NCI-H2081 (cell line): ENCODE data around the gene OTX2.

Experiments used
- DNase-seq, 2 experiments: peaks; one replicate each; lab custom pipeline; 2025; lab: John Stamatoyannopoulos, UW

The OTX2 gene

DNA sequence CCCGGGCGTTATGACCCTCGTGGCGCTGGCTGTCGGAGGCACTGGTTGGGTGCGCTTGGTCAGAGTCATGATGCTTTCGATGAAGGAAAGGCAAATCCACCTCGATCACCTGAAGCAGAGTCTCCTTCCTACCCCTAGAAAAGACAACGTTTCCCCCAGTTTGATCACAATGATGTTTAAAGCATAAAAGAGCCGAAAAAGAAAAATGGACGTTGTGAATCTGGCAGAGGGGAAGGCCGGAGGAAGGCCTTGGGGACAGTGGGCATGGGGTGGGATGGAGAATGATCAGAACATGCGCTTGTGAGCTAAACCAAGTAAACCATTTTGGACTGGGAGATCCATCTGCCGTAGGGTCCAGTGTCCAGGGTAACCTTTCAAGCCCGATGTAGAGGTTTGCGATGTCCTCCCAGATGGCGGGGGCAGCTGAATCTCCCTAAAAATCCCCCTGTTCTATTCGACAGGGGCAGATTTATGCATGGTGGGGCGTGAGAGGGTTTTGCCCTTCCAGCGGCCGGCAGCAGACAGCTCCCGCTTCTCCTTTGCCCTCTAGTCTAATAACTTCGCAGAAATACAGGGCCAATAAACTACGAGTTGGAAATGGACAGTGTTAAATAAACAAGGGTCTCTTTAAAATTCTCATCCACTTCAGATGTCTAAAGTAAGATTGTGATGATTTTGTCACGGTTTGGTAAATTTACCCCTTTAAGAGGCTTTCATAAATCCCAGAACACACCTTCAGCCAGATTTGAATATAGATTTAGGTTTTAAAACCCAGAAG, 2.3 kb upstream of the OTX2 start:
- DNase-seq, result no peak

DNA sequence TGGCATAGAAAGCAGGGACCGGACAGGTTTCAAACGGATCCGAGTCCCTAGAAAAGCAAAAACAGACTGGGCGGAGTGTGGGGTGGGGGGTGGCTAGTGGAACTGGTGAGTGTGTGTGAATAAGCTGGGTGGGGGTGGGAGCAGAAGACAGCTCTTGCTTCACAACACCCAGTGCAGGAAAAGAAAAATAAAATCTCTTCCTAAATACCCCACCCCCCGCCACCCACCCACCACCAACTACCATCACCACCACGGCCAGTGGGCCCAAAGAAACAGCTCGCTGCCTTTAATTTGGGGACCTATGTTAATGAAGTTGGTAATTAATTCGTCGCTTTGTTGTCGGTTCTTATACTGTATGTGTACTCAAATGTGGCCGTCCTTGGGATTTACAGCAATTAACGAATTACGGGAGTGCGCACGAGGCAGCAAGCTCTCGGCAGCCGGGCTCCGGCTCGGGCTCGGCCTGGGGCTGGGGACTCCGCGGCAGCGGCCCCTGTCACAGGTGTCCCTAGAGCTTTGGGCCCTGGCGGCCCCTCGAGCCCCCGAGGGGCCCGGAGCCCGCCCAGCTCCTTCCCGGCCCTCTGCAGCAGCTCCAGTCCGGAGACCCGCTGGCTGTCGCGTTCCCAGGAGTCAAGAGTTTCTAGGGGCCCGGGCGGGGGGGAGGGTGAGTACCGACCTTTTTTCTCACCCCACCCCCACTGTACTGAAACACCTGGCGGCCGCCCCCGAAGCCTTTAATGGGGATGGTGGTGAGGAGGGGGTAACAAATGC, 1.5 kb upstream of the OTX2 start:
- DNase-seq, result no peak

DNA sequence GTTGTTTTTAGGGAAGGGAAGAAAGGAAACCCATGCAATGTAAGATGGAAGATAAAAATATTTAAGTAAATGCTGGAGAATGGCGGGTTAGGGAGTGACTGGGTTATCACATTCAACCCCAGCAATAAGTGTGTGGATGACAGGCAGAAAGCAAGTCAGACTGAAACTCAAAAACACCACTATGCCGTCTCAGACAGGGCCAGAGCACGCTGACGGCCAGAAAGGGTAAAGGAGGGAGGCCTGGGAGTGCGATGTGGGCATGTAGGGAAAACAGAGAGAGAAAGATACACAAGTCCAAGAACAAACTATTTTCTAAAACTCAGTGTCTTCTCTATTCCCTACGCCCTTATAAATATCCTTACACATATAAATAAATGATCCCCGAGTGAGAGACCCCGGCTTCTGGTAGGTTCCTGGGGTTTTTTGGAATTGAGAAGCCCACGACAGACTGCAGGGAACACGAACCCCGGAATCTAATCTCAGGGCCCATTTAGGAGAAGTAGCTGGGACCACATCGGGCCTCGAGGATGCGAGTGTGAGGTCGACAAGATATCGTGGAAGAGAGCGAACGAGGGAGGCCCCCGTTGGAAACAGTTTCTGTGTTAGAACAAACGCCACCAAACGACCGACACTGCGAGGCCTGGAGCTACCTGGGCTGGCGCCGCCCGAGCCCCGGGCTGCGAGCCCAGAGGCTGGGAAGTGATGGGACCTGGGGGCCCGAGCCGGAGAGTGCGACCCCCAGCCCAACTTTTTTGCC, 735 bp upstream of the OTX2 start:
- no peak for DNase-seq

DNA sequence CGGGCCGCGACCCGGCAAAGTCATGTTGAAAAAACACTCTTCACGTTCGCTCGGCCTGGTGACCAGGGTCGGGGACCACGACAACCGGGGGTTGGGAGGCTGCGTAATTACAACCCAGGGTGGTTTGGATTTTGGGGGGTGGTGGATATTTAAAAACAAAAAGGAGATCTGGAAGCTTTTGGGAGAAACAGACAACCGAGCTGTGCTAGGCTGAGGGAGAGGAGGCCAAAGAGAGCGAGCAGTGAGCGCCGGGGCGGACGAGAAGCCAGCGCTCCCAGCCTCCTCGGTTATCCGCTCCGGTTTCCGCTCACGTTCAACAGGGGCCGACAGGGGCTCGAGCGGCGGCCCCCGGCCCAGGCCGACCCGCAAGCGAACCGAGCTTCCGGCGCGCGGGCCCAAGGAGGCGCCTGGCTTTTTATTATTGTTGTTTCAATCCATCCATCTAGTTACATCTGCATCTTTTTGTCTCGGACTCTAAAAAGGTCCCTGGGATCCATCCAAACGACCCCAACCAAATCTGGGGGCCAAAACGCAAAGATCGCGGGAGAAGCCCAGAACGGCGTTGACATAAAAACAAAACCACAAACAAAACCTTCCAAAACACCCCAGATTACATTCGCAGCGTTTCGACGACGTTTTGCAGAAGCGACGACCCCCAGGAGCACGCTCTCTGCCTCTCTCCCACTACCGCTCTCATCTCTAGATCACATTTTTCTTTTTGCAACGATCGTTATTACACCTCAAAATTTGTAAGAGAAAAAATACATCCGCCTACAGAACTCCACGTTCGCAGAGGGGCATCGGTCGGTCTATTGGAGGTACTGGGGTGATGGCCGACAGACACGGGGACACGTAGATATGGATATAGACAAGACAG, 771 bp downstream of the OTX2 start:
- no peak for DNase-seq

DNA sequence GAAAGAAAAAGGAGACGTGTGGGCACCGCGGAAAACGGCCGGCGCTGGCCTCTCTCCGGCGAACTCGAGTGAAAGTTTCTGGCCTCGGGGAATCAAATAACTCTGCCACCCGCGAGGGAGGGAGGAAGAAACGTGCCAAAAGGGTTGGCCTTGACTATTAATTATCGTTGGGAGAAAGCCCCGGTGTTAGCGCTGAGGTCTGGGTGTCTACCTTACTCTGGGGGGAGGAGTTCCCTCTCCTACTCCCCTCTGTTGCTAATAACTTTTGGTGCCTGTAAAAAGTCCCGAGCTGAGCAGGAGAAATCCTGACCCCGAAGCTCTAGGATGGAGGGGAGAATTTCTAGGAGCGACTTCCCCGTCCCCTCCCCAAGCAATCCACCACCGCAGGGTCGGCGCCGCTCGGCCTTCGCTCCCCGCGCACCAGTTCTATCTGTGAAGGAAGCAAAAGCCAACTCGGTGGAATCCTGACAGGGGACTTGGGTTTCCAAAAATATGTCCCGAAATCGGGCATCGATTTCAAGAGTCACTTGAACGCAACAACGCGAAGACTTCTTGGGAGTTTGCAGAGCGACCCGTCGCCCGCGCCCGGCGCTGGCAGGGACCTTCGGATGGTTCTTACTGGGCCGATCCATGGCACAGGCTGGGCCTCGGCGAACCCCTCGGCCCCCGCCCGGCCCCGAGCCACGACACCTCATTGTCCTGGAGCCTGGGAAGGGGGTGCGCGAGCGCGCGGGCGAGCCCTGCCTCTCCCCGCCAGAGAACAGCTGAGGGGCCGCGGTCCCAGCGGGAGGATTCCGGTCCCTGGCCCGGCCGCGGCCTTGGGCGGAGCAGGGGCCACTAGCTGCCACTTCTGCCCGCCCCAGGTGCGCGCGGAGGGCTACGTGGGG, 1.7 kb downstream of the OTX2 start:
- DNase-seq, result no peak

DNA sequence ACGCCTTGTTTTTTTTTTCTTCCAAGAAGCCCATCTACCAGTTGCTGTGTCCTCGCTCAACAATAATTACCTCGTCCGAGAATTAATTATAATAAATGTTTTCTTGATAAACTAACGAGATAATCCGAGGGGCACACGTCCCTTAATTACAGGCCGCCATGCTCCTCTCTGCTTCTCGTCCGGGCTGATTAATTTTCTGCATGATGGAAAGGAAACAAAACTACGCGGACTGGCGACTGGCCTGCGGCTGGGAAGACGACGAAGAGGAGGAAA, 2.2 kb downstream of the OTX2 start:
- no peak for DNase-seq

DNA sequence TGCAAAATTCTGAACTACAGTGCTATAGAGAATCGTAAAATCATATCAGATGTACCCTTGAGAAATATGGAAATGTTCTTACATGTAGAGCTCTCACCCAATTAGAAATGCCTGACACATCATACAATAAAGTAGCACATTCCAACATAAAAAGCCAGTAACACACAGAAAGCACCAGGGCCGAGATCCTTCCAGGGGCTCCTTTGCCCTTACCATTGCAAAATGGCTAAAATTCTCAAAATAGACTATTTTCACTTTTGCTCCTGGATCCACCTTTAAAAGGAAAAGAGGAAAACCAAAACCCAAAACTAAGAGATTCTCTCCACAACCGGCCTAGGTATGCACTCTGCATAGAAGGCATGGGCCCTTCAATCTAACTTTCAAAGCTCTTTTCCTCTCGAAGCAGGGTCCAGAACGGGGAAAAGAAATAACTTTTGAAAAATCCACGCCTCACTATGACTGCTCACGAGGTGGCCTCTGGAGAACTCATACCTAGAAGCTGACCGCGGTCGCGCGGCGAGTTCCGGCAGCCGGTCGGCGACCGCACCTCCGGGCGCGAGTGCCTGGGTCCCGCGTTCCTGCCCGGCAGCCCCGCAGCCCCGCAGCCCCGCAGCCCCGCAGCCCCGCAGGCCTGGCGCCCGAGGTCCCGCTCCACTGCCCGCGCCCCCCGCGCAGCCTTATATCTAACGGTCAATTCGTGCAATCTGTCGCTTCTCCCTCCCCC, 2.7 kb downstream of the OTX2 start:
- DNase-seq, result no peak

DNA sequence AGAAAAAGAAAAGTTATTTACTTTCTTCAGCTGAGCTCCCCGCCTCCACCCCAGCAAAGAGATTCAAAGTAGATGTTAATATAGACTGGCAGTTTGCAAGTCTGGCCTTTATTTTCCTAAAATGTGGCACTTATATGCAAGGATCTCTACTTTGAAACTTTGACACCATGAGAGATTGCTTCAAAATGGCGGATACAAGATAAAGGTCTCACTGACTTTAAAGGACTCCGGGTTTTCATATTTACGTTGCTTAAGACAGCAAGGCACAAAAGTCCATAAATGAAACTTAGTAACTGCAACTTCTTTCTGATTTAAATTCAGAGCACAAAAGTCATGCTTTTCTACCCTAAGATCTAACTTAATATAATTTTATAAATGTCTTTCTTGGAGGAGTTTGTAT, 3.5 kb downstream of the OTX2 start:
- no peak for DNase-seq

DNA sequence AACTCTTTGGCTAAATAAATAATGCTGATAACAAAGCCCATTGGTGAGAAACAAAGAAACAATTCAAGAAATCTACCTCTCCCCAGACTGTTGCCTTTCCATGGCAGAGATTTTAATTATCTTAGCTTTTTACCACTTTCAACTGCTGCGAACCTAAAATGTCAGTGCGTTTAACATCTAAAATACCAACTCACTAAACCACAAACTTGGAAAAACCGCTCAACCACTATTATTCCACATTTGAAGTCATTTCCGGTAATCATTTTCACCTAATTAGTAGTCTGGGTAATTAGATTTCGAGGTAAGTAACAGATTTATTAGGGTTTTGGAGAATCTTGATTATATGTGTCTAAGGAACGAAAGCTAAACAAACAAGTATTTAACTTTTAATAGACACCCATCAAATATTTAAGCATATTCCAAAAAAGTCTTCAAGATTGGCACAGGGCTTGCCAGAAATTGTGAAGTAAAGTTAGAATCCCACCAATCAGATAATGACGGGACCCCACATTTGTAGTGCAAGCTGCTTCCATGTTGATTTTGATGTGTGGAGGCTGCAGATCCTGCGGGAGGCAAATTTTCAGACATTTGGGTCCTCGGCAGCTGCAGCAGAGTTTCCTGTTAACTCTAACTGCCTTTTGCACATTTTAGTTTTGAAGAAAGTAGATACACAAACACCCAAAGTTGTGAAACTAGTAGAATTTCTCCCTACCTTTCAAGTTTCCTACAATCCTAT, 4.1 kb downstream of the OTX2 start:
- no peak for DNase-seq

DNA sequence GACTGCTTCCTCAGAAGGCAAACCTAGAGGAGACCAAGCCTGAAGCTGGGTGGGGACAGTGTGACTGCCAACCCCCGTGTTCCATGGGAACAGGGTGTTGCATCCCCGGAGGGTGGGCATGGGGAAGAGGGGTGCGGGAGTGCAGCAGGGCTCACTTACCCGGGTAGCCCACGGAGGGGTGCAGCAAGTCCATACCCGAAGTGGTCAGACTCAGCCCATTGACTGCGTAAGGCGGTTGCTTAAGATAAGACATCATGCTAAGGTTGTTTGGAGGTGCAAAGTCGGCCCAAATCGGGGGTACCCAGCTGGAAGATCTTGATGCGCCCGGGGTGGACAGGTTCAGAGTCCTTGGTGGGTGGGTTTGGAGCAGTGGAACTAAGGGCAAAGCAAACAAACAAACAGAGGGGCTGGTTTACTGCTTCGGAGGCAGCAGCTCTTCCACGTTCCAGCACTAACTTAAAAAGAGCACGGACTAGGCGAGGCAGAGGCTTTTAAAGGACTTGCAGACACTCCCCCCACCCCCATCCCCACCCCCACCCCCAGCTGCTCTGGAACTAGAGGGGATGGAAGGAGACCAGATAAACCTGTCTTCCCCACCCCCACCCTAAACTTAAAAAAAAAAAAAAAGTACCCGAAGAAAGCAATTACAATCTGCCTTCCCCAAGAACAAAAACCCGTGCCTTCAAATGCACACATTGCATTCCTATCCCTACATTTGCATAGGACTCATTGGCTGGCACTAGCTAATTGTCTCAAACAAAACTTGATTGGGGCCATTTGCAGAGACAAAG, 4.9 kb downstream of the OTX2 start:
- DNase-seq, result no peak

DNA sequence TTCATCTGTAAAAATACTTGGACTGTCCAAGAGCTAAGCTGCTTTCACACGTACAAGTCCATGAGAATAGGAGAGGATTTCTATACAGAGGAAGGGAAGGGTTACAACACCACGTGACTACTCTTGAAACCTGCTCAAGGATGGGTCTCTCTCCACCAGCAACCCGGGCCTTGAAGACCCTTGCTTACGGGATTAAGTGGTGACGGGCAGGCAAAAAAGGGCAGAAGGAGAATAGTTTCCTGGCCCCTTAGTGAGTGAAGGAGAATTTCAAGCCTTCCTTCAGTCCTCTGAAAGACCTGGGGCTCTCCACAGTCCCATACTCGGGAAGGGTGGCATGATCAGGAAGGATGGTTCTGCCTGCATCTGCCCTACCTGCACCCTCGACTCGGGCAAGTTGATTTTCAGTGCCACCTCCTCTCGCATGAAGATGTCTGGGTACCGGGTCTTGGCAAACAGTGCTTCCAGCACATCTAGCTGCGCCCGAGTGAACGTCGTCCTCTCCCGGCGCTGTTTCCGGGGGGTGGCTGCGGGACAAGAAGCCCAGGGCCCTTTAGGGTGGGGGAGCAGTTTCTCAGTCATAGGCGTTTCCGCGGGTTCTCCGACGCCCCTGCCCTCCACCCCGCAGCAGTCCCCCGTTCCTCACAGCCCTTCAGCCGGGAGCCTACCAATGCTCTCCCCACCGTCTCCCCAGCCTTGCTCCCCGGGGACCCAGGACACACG, 6.3 kb downstream of the OTX2 start:
- no peak for DNase-seq

DNA sequence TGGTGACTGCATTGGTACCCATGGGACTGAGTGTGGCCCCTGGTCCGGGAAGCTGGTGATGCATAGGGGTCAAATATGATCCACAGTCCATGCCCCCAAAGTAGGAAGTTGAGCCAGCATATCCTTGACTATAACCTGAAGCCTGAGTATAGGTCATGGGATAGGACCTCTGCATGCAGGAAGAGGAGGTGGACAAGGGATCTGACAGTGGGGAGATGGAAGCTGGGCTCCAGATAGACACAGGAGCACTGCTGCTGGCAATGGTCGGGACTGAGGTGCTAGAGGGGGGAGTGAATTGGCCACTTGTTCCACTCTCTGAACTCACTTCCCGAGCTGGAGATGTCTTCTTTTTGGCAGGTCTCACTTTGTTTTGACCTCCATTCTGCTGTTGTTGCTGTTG, 8.4 kb downstream of the OTX2 start:
- DNase-seq, result no peak

DNA sequence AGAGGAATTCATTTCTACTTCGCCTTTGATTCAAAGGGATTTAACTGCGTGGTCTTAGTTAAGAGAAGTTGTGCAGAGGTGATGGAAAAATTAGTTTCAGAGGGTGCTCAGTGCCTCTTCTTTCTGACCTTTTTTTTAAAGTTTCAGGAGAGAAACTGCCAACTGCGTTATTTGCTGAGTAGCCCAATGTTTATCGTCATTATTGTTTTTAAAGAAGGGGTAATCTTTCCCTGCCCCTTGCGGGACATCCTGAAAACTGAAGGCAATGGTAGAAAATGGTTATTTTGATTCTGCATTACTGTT, 11.0 kb downstream of the OTX2 start:
- DNase-seq, result no peak

DNA sequence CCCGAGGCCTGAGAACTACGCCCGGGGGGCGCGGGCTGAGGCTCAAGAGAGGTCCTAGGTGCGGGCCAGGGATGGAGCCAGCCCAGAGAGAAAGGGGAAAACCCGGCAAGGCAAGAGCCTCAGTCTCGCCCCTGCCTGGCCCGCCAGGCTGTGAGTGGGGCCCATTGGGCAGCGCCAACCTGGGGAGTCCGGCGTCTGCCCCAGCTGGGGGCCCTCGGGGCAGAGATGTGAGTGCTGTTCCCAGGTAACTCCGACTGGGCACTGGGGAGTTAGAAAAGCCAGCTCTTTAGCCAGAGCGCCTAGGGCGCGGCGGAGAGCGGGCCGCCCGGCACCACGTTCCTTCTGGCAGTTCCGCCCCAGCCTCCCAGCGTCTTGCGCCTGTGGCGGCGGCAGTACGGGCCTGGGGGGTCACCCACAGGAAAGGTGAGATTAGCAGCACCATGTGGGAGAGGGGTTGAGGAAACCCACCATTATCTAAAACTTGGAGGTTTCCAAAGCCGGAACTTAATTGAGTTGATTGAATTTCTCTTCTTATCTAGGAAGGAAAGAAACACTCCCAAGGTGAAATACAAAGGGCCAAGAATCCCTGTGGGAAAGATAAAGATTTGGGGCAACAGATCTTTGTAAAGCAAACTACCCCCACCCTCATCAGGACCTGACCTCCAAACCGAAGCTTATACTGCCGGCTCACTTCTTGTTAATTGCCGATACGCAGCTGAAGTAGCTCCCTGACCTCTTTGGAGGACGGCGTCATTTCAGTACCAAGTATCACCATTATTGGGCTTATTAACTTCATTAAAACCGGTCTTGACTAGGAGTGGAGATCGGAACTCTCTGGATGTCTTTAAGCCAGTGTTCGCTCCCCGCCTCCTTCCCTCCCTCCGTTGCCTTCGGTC, 11.6 kb downstream of the OTX2 start:
- no peak for DNase-seq

DNA sequence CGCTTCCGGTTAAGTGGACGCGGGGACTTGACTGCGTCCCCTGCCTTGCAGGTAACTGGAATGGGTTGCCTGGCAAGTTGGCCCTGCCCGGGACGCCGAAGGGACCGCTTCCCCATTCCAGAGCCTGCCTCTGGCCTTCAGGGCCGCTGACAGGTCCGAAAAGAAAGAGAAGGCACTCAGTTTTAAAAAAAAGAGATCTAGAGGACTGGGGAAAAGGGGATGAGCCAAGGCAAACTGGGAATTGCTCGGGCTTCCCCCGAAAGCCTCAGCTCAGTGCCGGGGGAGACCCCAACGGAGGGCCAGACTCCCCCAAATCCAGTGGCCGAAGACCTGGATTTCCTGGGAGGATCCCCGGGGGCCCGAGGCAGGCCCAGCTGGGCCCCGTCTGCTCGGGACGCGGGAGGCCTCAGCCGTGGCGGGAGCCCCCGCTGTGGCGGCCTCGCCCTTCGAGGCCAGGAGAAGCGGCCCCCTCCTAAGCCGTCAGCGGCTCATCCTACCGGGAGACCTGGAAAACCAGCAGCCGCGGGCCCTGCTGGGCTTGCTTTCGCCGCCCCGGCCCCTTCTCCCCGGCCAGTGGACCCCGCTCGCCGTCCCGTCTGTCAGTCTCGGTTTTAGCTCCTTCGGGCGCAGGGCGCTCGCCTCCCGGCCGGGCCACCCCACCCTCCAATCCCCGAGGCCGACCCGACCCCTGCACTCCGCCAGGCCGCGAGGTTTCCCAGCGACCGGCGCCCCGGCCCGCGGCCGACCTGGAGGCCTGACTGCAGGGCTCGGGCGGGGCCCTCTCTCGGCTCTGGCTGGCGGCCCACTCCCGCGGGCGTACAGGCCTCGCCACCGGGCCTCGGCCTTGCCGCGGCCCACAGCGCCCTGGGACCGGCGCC, 12.5 kb downstream of the OTX2 start:
- DNase-seq, result no peak

DNA sequence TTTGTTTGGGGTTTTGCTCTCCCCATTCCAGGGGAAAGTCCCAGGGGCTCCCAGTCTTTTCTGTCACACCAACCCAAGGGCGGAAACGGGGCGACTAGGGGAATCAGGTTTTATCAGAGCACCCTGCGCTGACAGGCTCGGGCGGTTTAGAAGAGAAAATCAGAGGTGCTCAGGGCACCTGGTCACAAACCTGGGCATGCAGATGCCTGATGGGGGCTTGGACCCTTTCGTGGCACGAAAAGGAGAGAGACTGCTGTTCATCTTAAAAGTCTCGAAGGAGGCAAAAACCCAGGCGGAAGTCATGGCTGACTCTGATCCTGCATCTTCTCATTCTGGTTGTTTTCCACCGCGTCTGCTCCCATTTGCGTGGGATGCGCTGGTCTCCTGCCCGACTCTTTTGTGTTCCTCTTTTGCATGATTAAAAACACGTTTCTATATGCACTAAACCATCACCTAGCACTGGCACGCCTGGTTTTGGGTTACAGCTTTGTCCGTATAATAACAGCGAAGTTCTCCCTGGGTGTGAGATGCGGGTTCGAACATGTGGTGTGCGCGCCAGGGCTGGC, 13.2 kb downstream of the OTX2 start:
- DNase-seq, result no peak
